Ishikawa (cell line): ENCODE results near the gene DNASE1L3.

Source experiments
- CEBPB ChIP-seq: IDR thresholded peaks from 2 replicates; pipeline ENCODE4 v1.6.1; 2012
- CREB1 ChIP-seq: IDR thresholded peaks from 2 replicates; pipeline ENCODE4 v1.6.1; 2012; ENCODE audit warnings: low read depth
- EGR1 ChIP-seq: IDR thresholded peaks from 2 replicates; pipeline ENCODE4 v1.6.1; 2012
- EP300 ChIP-seq: IDR thresholded peaks from 2 replicates; pipeline ENCODE4 v1.6.1; 2012; ENCODE audit warnings: borderline replicate concordance
- FOXM1 ChIP-seq: IDR thresholded peaks from 2 replicates; pipeline ENCODE4 v1.6.1; 2012; ENCODE audit warnings: low read depth, borderline replicate concordance
- NFIC ChIP-seq: IDR thresholded peaks from 2 replicates; pipeline ENCODE4 v1.6.1; 2012
- RAD21 ChIP-seq: IDR thresholded peaks from 2 replicates; pipeline ENCODE4 v1.6.1; 2012; ENCODE audit warnings: low read depth
- TAF1 ChIP-seq: IDR thresholded peaks from 2 replicates; pipeline ENCODE4 v1.6.1; 2012; ENCODE audit warnings: low read depth, mild to moderate bottlenecking
- TCF12 ChIP-seq: IDR thresholded peaks from 2 replicates; pipeline ENCODE4 v1.6.1; 2012; ENCODE audit warnings: low read depth
- TEAD4 ChIP-seq: IDR thresholded peaks from 2 replicates; pipeline ENCODE4 v1.6.1; 2012
- YY1 ChIP-seq: IDR thresholded peaks from 2 replicates; pipeline ENCODE4 v1.6.1; 2012; ENCODE audit warnings: low read depth
- ZBTB7A ChIP-seq: IDR thresholded peaks from 2 replicates; pipeline ENCODE4 v1.6.1; 2012; ENCODE audit warnings: low read depth
- TF ChIP-seq, protein P1 (sequence below): IDR thresholded peaks from 2 replicates; pipeline ENCODE4 v1.6.1; 2012
- TF ChIP-seq, protein P2 (sequence below): IDR thresholded peaks from 2 replicates; pipeline ENCODE4 v1.6.1; 2012
- TF ChIP-seq, protein P3 (sequence below): IDR thresholded peaks from 2 replicates; pipeline ENCODE4 v1.6.1; 2012; ENCODE audit warnings: low read depth, mild to moderate bottlenecking

The DNASE1L3 gene

DNA sequence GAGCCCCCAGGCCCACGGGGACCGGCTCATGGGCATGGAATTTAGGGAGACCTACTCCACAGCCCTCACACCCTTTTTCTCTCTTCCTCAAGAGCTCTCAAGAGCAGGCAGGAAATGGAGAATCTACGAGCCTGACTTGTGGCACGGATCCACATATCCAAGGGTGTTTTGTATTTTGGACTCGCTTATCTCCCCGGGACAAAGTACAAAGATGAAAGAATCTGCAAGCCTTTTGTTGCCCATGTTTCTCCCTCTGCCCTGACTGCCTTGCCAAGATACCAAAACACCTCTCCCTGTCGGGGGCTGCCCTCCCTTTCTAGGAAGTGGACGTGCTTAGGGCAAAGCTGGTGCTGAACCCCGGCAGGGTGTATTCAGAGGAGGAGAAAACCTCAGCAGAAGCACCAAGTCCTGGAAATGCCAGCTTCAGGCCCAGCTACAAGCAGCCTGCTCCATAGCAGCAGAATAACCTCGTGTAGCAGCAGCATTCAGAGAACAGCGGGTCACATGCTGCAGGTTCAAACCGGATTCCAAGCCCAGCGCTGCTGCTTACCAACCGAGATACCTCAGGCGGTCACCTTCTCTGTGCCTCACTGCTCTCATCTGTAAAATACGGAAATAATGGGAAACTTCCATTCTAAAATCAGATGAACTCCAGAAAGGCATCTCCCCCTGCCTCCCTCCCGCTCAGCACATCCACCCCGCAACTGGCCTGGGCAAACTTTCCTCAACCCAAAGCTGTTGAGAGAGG, 35.2 kb downstream of the DNASE1L3 start:
- TF ChIP-seq TCF12 (no peak), YY1 (no peak), CREB1 (no peak), NFIC (no peak), TEAD4 (no peak), EGR1 (no peak; the same call in 1 of the 2 replicates), FOXM1 (no peak), EP300 (no peak), RAD21 (no peak), TAF1 (no peak), ZBTB7A (no peak), CEBPB (no peak)
- TF ChIP-seq, protein P1, sequence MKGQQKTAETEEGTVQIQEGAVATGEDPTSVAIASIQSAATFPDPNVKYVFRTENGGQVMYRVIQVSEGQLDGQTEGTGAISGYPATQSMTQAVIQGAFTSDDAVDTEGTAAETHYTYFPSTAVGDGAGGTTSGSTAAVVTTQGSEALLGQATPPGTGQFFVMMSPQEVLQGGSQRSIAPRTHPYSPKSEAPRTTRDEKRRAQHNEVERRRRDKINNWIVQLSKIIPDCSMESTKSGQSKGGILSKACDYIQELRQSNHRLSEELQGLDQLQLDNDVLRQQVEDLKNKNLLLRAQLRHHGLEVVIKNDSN: no peak
- TF ChIP-seq, protein P2, sequence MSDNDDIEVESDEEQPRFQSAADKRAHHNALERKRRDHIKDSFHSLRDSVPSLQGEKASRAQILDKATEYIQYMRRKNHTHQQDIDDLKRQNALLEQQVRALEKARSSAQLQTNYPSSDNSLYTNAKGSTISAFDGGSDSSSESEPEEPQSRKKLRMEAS: no peak
- TF ChIP-seq, protein P3, sequence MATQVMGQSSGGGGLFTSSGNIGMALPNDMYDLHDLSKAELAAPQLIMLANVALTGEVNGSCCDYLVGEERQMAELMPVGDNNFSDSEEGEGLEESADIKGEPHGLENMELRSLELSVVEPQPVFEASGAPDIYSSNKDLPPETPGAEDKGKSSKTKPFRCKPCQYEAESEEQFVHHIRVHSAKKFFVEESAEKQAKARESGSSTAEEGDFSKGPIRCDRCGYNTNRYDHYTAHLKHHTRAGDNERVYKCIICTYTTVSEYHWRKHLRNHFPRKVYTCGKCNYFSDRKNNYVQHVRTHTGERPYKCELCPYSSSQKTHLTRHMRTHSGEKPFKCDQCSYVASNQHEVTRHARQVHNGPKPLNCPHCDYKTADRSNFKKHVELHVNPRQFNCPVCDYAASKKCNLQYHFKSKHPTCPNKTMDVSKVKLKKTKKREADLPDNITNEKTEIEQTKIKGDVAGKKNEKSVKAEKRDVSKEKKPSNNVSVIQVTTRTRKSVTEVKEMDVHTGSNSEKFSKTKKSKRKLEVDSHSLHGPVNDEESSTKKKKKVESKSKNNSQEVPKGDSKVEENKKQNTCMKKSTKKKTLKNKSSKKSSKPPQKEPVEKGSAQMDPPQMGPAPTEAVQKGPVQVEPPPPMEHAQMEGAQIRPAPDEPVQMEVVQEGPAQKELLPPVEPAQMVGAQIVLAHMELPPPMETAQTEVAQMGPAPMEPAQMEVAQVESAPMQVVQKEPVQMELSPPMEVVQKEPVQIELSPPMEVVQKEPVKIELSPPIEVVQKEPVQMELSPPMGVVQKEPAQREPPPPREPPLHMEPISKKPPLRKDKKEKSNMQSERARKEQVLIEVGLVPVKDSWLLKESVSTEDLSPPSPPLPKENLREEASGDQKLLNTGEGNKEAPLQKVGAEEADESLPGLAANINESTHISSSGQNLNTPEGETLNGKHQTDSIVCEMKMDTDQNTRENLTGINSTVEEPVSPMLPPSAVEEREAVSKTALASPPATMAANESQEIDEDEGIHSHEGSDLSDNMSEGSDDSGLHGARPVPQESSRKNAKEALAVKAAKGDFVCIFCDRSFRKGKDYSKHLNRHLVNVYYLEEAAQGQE: no peak

DNA sequence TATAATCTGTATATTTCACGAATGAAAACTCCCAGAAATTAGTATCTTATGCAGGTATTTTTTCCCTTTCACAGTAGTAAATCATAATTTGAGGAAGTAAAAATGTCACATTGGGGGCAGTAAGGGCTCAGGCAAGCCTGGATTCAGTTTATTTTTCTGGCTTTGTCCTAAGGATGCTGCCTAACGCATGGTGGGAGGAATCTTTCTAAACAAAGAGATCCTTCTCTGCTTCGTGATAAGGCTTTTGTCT, 35.7 kb downstream of the DNASE1L3 start:
- TF ChIP-seq NFIC: no peak
- TF ChIP-seq, protein P2: no peak
- no peak for TF ChIP-seq TEAD4
- TF ChIP-seq CEBPB: no peak

DNA sequence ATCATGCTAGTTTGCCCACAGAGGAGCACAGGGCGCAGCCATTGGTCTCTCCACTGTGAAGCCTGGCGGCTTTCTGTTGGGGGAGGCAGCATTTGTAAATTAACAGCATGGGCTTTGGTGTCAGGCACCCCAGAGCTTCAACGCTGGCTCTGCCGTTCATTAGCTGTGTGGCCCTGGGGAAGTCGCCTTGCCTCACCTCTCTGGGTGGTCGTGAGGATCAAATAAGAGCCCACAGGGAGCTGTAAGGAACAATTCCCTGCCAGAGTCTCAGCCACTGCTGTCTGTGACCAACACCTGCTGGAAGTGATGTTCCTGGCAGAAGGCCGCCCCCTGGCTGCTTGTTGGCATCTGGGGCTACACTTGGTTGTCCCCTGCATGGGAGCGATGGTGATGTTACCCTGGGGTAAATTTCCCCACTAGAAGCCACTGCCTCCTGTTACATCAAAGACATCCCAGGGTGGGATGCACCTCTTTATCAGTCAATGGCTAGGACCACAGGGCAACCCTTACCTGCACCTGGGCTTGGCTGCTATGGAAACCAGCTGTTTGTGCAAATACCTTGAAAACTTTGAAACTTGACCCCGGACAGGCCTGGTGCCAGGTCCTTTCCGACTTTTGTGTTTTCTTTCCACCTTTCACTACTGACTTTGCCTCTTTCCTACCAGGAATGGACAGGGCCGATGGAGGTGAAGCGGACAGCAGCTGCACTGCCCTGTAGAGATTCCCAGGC, 36.9 kb downstream of the DNASE1L3 start:
- TF ChIP-seq NFIC (peak; percentile 59; the same call in 1 of the 2 replicates), CREB1 (no peak), TAF1 (no peak), RAD21 (peak; percentile 65)

DNA sequence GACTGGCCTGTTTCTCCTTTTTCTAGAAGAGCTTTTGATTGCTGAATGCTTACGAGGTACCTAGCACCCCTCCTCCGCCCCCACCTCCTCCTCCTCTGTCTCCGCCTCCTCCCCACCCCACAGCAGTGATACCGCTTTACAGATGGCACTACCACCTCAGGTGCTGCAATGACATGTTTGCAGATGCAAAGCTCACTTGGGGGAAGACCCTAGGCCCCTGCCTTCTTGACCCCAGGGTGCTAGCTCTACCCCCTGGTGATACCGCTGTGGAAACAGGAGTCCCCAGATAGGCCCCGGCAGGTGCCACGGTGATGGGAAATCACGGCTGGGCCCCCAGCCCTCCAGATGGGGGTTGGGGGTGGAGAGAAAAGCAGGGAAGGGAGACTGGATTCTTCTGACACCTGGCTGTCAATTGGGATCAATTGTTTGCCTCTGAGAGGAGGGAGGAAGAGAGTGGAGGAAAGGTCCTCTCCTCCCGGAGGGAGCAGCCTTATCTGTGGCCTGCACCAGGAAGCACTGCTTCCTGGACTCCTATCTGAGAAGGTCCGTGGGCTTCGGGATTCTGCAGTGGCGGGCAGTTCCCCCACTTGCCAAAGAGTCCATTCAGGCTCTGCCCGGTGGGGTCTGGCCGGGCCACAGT, 37.6 kb downstream of the DNASE1L3 start:
- TF ChIP-seq TCF12 (no peak), EGR1 (no peak), TEAD4 (no peak), FOXM1 (no peak), TAF1 (no peak), CREB1 (no peak), CEBPB (no peak), EP300 (no peak)
- TF ChIP-seq, protein P3: no peak

DNA sequence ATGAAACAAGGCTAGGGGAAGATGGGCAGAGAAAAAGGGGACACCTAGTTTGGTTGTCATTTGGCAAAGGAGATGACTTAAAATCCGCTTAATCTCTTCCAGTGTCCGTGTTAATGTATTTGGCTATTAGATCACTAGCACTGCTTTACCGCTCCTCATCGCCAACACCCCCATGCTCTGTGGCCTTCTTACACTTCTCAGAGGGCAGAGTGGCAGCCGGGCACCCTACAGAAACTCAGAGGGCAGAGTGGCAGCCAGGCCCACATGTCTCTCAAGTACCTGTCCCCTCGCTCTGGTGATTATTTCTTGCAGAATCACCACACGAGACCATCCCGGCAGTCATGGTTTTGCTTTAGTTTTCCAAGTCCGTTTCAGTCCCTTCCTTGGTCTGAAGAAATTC, 39.6 kb downstream of the DNASE1L3 start:
- TF ChIP-seq NFIC: no peak
- no peak for TF ChIP-seq RAD21
- TF ChIP-seq YY1: no peak
- TF ChIP-seq ZBTB7A: no peak
- TF ChIP-seq TEAD4: no peak
- TF ChIP-seq EGR1: no peak
- TF ChIP-seq TAF1: no peak
- TF ChIP-seq, protein P1: no peak
- TF ChIP-seq, protein P2: no peak
- TF ChIP-seq CREB1: no peak
- no peak for TF ChIP-seq CEBPB
- no peak for TF ChIP-seq TCF12
- TF ChIP-seq FOXM1: no peak
- TF ChIP-seq, protein P3: no peak
- no peak for TF ChIP-seq EP300
